CD14-positive monocyte (primary cell): ENCODE measurements around the gene SPATS2L. TPM values are rescaled to one million over a fixed set of nuclear protein-coding genes. Genes with fewer than 3 reads are reported as not detected.

Experiments
- DNase-seq, 3 donors: peaks; one replicate each; pipeline ENCODE4 v3.0.0-alpha.2; 2011 to 2022
- H2AFZ ChIP-seq: 2 replicates; pipeline ENCODE4 v1.6.0; 2012; ENCODE audit warnings: mild to moderate bottlenecking, low read depth, low read length, inconsistent platforms; ENCODE audit not compliant: insufficient read depth, poor library complexity, severe bottlenecking
- H3K27ac ChIP-seq, 2 donors: 1 replicate in 1 of 2; 2 replicates in 1 of 2; pipeline ENCODE4 v1.5.1; 2012 to 2013; ENCODE audit warnings: low read length in 2 of 2, control low read depth in 1 of 2, inconsistent platforms in 1 of 2, low read depth in 1 of 2, mild to moderate bottlenecking in 1 of 2
- H3K27me3 ChIP-seq, 2 donors: one replicate each; pipeline versions ENCODE4 v1.6.0 to v1.6.1; 2011 to 2013; ENCODE audit warnings: low read length in 2 of 2; ENCODE audit not compliant: control insufficient read depth in 2 of 2, insufficient read depth in 2 of 2
- H3K36me3 ChIP-seq, 2 donors: replicated peaks in 1 of 2; 1 replicate in 1 of 2; 2 replicates in 1 of 2; pipeline versions ENCODE4 v1.5.1 to v1.6.1; 2012 to 2013; ENCODE audit warnings: low read length in 2 of 2, control low read depth in 1 of 2, inconsistent platforms in 1 of 2, mild to moderate bottlenecking in 1 of 2; ENCODE audit not compliant: insufficient read depth in 2 of 2, control insufficient read depth in 1 of 2
- H3K4me1 ChIP-seq, 2 donors: 1 replicate in 1 of 2; 2 replicates in 1 of 2; pipeline versions ENCODE4 v1.5.1 to v1.6.1; 2012 to 2013; ENCODE audit warnings: low read length in 2 of 2, control low read depth in 1 of 2, inconsistent platforms in 1 of 2, mild to moderate bottlenecking in 1 of 2, moderate library complexity in 1 of 2; ENCODE audit not compliant: insufficient read depth in 2 of 2, control insufficient read depth in 1 of 2
- H3K4me2 ChIP-seq: replicated peaks from 2 replicates; pipeline ENCODE3; 2012; ENCODE audit warnings: low read length, moderate library complexity, mild to moderate bottlenecking; ENCODE audit not compliant: poor library complexity, severe bottlenecking; ENCODE audit errors: extremely low read depth
- H3K4me3 ChIP-seq, 3 experiments: fragments of 200-600 bp in 1 of 3; sonication (generic) in 1 of 3; replicated peaks in 1 of 3; 1 replicate in 2 of 3; 2 replicates in 1 of 3; pipeline ENCODE4 v1.5.1; 2011 to 2013; ENCODE audit warnings: low read length in 3 of 3, mild to moderate bottlenecking in 3 of 3, control low read depth in 2 of 3, low read depth in 2 of 3, inconsistent platforms in 1 of 3, moderate library complexity in 1 of 3
- H3K79me2 ChIP-seq: 2 replicates; pipeline ENCODE4 v1.6.0; 2012; ENCODE audit warnings: mild to moderate bottlenecking, control low read depth, inconsistent platforms, low read length, moderate library complexity; ENCODE audit not compliant: insufficient read depth
- H3K9ac ChIP-seq: 2 replicates; pipeline ENCODE4 v1.6.0; 2017; ENCODE audit warnings: low read length, mild to moderate bottlenecking; ENCODE audit not compliant: insufficient read depth, poor library complexity, severe bottlenecking
- H3K9me3 ChIP-seq, 2 donors: replicated peaks in 1 of 2; 1 replicate in 1 of 2; 2 replicates in 1 of 2; pipeline versions ENCODE4 v1.5.1 to v1.6.1; 2012 to 2013; ENCODE audit warnings: low read length in 2 of 2, control low read depth in 1 of 2; ENCODE audit not compliant: control insufficient read depth in 1 of 2, insufficient read depth in 1 of 2
- H4K20me1 ChIP-seq: 2 replicates; pipeline ENCODE4 v1.6.0; 2012; ENCODE audit warnings: mild to moderate bottlenecking, low read length, control low read depth, moderate library complexity; ENCODE audit not compliant: insufficient read depth
- H3K27ac Mint-ChIP-seq, 7 donors: one replicate each; pipeline ENCODE4 v1.8.0; 2020; ENCODE audit warnings: mild to moderate bottlenecking in 7 of 7, mixed read lengths in 7 of 7, moderate library complexity in 6 of 7, inconsistent platforms in 2 of 7
- H3K27me3 Mint-ChIP-seq, 3 donors: one replicate each; pipeline ENCODE4 v1.8.0; 2021 to 2022; ENCODE audit warnings: low read depth in 3 of 3, mild to moderate bottlenecking in 3 of 3, mixed read lengths in 3 of 3, moderate library complexity in 3 of 3, inconsistent platforms in 1 of 3
- H3K36me3 Mint-ChIP-seq, 2 donors: one replicate each; pipeline ENCODE4 v1.8.0; 2020; ENCODE audit warnings: mixed read lengths in 2 of 2, inconsistent platforms in 1 of 2, mild to moderate bottlenecking in 1 of 2
- H3K4me1 Mint-ChIP-seq: one replicate; pipeline ENCODE4 v1.8.0; 2020; ENCODE audit warnings: mild to moderate bottlenecking, mixed read lengths
- H3K4me3 Mint-ChIP-seq, 2 donors: one replicate each; pipeline ENCODE4 v1.8.0; 2020; ENCODE audit warnings: mild to moderate bottlenecking in 2 of 2, mixed read lengths in 2 of 2, moderate library complexity in 1 of 2
- H3K9me3 Mint-ChIP-seq, 7 donors: one replicate each; pipeline ENCODE4 v1.8.0; 2020 to 2022; ENCODE audit warnings: mixed read lengths in 7 of 7, mild to moderate bottlenecking in 6 of 7, moderate library complexity in 6 of 7, inconsistent platforms in 2 of 7
- WGBS: methylation state at CpG from one replicate; pipeline ENCODE4 v1.1.5; 2013; ENCODE audit warnings: missing lambda C conversion rate; ENCODE audit not compliant: insufficient coverage; 5-methylcytosine and 5-hydroxymethylcytosine counted together
- intact Hi-C, 2 donors: fragments of 100-400 bp; cut with micrococcal nuclease; formaldehyde crosslinking; loops; one replicate each; pipeline versions ENCODE4 v1.15.0 to v1.15.1; 2023
- polyA plus RNA-seq, 3 donors: library from polyadenylated mRNA; depleted of rRNA in 1 of 3; unstranded in 2 of 3; stranded (reverse) in 1 of 3; fragments of 300-500 nt in 2 of 3; fragments of >200 nt in 1 of 3; fragmentation: Illumina TruSeq in 2 of 3; gene quantifications; 1 replicate in 2 of 3; 2 replicates in 1 of 3; pipeline ENCODE4 v1.2.3, GENCODE V29; 2012 to 2021
- TF ChIP-seq, protein P1 (sequence below): fragments of 200-600 bp; IDR thresholded peaks from one replicate; pipeline ENCODE4 v1.8.0; 2022; ENCODE audit warnings: antibody characterized with exemption, mild to moderate bottlenecking

SPATS2L gene
- polyA plus RNA-seq, 3 donors: 2.7 to 5.2 (median 3.2) TPM

- Mint-ChIP-seq H3K9me3 (peaks cover 0 to 3% (median 0%) of the 10 kb centered on the region in 7 donors), H3K4me1 (no peaks in the 10 kb centered on the region), H3K27me3 (peaks cover 0 to 3% (median 2%) of the 10 kb centered on the region in 3 donors), H3K4me3 (no peak overlapping the region), H3K27ac (no peak overlapping the region), H3K36me3 (no peaks in the 10 kb centered on the region)
- intact Hi-C loops: no loop called here
- Histone ChIP-seq H3K9me3 (peaks cover 0 to 3% of the 10 kb centered on the region in 2 donors), H3K4me3 (no peak overlapping the region), H3K27me3 (no peaks in the 10 kb centered on the region), H3K27ac (no peak overlapping the region), H3K4me1 (no peaks in the 10 kb centered on the region), H2AFZ (no peak overlapping the region), H3K79me2 (no peaks in the 10 kb centered on the region), H3K9ac (no peak overlapping the region), H3K36me3 (no peaks in the 10 kb centered on the region), H4K20me1 (no peaks in the 10 kb centered on the region), H3K4me2 (no peak overlapping the region)
- WGBS: no CpG with 5 or more reads among the region's 1 CpG
- TF ChIP-seq, protein P1, sequence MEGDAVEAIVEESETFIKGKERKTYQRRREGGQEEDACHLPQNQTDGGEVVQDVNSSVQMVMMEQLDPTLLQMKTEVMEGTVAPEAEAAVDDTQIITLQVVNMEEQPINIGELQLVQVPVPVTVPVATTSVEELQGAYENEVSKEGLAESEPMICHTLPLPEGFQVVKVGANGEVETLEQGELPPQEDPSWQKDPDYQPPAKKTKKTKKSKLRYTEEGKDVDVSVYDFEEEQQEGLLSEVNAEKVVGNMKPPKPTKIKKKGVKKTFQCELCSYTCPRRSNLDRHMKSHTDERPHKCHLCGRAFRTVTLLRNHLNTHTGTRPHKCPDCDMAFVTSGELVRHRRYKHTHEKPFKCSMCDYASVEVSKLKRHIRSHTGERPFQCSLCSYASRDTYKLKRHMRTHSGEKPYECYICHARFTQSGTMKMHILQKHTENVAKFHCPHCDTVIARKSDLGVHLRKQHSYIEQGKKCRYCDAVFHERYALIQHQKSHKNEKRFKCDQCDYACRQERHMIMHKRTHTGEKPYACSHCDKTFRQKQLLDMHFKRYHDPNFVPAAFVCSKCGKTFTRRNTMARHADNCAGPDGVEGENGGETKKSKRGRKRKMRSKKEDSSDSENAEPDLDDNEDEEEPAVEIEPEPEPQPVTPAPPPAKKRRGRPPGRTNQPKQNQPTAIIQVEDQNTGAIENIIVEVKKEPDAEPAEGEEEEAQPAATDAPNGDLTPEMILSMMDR: no peak
- no peak for DNase-seq
These were observed 43.2 kb upstream of the SPATS2L start for GRCh38 chr2:200263279-200263678.

GRCh38 chr2:200264631-200265030, 41.9 kb upstream of the SPATS2L start:
- Mint-ChIP-seq H3K9me3 (peaks cover 0 to 4% (median 0%) of the 10 kb centered on the region in 7 donors), H3K36me3 (no peaks in the 10 kb centered on the region), H3K4me1 (no peaks in the 10 kb centered on the region), H3K27ac (no peak overlapping the region), H3K27me3 (peaks cover 0 to 1% (median 0%) of the 10 kb centered on the region in 3 donors), H3K4me3 (no peak overlapping the region)
- Histone ChIP-seq H3K9ac (no peak overlapping the region), H3K27ac (no peak overlapping the region), H3K4me3 (no peak overlapping the region), H3K9me3 (peaks cover 0 to 3% of the 10 kb centered on the region in 2 donors), H3K79me2 (no peaks in the 10 kb centered on the region), H3K4me1 (no peaks in the 10 kb centered on the region), H3K36me3 (no peaks in the 10 kb centered on the region), H2AFZ (no peak overlapping the region), H3K27me3 (no peaks in the 10 kb centered on the region), H3K4me2 (no peak overlapping the region), H4K20me1 (no peaks in the 10 kb centered on the region)
- intact Hi-C loops: no loop called here
- no peak for DNase-seq
- WGBS: no CpG with 5 or more reads among the region's 2 CpGs
- TF ChIP-seq, protein P1: no peak
